OCI-LY3 (cell line): ENCODE results near the gene ZNF407.

Experiments
- H2AFZ ChIP-seq: fragments of 200-600, 300-600 bp; shearing (Covaris generic); 2 replicates; pipeline ENCODE4 v1.6.0; 2014; ENCODE audit warnings: antibody characterized with exemption, low read depth, low read length
- H3K27ac ChIP-seq: fragments of 200-600, 300-600 bp; sonication (generic); 2 replicates; pipeline ENCODE4 v1.5.1; 2014; ENCODE audit warnings: mild to moderate bottlenecking, low read length, moderate library complexity, mixed read lengths
- H3K27me3 ChIP-seq: fragments of 200-600, 300-600 bp; sonication (generic); 2 replicates; pipeline ENCODE4 v1.6.1; 2014; ENCODE audit warnings: low read depth, low read length, mixed read lengths
- H3K36me3 ChIP-seq: fragments of 200-600, 300-600 bp; sonication (generic); replicated peaks from 2 replicates; pipeline ENCODE3; 2014; ENCODE audit warnings: low read depth, low read length, mixed read lengths
- H3K4me1 ChIP-seq: fragments of 300-600, 200-600 bp; sonication (generic); 2 replicates; pipeline ENCODE4 v1.6.1; 2014; ENCODE audit warnings: low read length, mixed read lengths
- H3K4me2 ChIP-seq: fragments of 200-600, 300-600 bp; sonication (generic); 2 replicates; pipeline ENCODE4 v1.6.1; 2014; ENCODE audit warnings: low read length, mixed read lengths
- H3K4me3 ChIP-seq: fragments of 300-600, 200-600 bp; sonication (generic); 2 replicates; pipeline ENCODE4 v1.5.1; 2014; ENCODE audit warnings: antibody characterized with exemption, mild to moderate bottlenecking, low read length, moderate library complexity
- H3K79me2 ChIP-seq: fragments of 300-600, 200-600 bp; shearing (Covaris generic); 2 replicates; pipeline ENCODE4 v1.6.1; 2014; ENCODE audit warnings: mild to moderate bottlenecking, low read length, mixed read lengths
- H3K9ac ChIP-seq: fragments of 300-600, 200-600 bp; shearing (Covaris generic); 2 replicates; pipeline ENCODE4 v1.6.0; 2014; ENCODE audit warnings: mild to moderate bottlenecking, low read length, moderate library complexity
- H3K9me3 ChIP-seq: fragments of 200-600, 300-600 bp; shearing (Covaris generic); 2 replicates; pipeline ENCODE4 v1.6.1; 2014; ENCODE audit warnings: low read length, mixed read lengths; ENCODE audit not compliant: insufficient read depth
- H4K20me1 ChIP-seq: fragments of 200-600, 300-600 bp; sonication (generic); 2 replicates; pipeline ENCODE4 v1.6.1; 2016; ENCODE audit warnings: low read length, mixed read lengths; ENCODE audit not compliant: insufficient read depth
- CTCF ChIP-seq: fragments of 200-600, 300-600 bp; sonication (generic); IDR thresholded peaks from 2 replicates; pipeline ENCODE4 v1.5.1; 2014; ENCODE audit warnings: antibody characterized with exemption, low read length, low read depth
- EZH2phosphoT487 ChIP-seq: fragments of 200-600 bp; shearing (Covaris generic); IDR thresholded peaks from 2 replicates; pipeline ENCODE4 v1.6.1; 2018; ENCODE audit warnings: antibody characterized with exemption, mixed run types, low read depth

Gene ZNF407

GRCh38 chr18:75063615-75064512 lies 466.2 kb downstream of the ZNF407 start:
- H3K4me2 ChIP-seq: no peak overlapping the region
- H3K4me1 ChIP-seq: no peaks in the 10 kb centered on the region
- H3K9ac ChIP-seq: no peak overlapping the region
- TF ChIP-seq EZH2phosphoT487 (no peak), CTCF (no peak)
- no peaks in the 10 kb centered on the region for H3K79me2 ChIP-seq
- H4K20me1 ChIP-seq: no peaks in the 10 kb centered on the region
- H3K9me3 ChIP-seq: no peaks in the 10 kb centered on the region
- H3K27ac ChIP-seq: no peak overlapping the region
- H3K36me3 ChIP-seq: no peaks in the 10 kb centered on the region
- H3K27me3 ChIP-seq: no peaks in the 10 kb centered on the region
- H2AFZ ChIP-seq: no peak overlapping the region
- no peak overlapping the region for H3K4me3 ChIP-seq

GRCh38 chr18:75064513-75064905 lies 466.8 kb downstream of the ZNF407 start:
- no peak for TF ChIP-seq CTCF

GRCh38 chr18:75065251-75066000 lies 467.8 kb downstream of the ZNF407 start:
- Histone ChIP-seq H3K9ac (no peak overlapping the region), H4K20me1 (no peaks in the 10 kb centered on the region), H3K36me3 (no peaks in the 10 kb centered on the region), H3K4me1 (peaks cover 1% of the 10 kb centered on the region), H3K4me2 (no peak overlapping the region), H3K79me2 (no peaks in the 10 kb centered on the region), H3K4me3 (no peak overlapping the region), H2AFZ (no peak overlapping the region), H3K9me3 (no peaks in the 10 kb centered on the region), H3K27me3 (no peaks in the 10 kb centered on the region), H3K27ac (no peak overlapping the region)
- TF ChIP-seq EZH2phosphoT487 (no peak), CTCF (no peak)

More at GRCh38 chr18:75064513-75064905, 466.8 kb downstream of the ZNF407 start:
- no peaks in the 10 kb centered on the region for H3K4me1 ChIP-seq
- H3K9me3 ChIP-seq: no peaks in the 10 kb centered on the region
- H2AFZ ChIP-seq: no peak overlapping the region
- H3K4me2 ChIP-seq: no peak overlapping the region
- H3K9ac ChIP-seq: no peak overlapping the region
- no peaks in the 10 kb centered on the region for H4K20me1 ChIP-seq
- H3K79me2 ChIP-seq: no peaks in the 10 kb centered on the region
- H3K27me3 ChIP-seq: no peaks in the 10 kb centered on the region
- H3K36me3 ChIP-seq: no peaks in the 10 kb centered on the region
- no peak overlapping the region for H3K27ac ChIP-seq
- H3K4me3 ChIP-seq: no peak overlapping the region
